ENCODE data around the gene SCGB1C2. TPM values are rescaled to one million over a fixed set of nuclear protein-coding genes. Genes with fewer than 3 reads are reported as not detected.
"Not testable (repeated sequence)": the region's sequence is repeated elsewhere in the genome, so short reads cannot be mapped to it uniquely, and the experiment has no call there.

Gene SCGB1C2
- not detected in 2 replicates for polyA plus RNA-seq (2014; cell fraction: cytosol; rRNA removed)
- polyA plus RNA-seq (2014; cell fraction: nucleus; rRNA removed) = not detected in 2 replicates

DNA sequence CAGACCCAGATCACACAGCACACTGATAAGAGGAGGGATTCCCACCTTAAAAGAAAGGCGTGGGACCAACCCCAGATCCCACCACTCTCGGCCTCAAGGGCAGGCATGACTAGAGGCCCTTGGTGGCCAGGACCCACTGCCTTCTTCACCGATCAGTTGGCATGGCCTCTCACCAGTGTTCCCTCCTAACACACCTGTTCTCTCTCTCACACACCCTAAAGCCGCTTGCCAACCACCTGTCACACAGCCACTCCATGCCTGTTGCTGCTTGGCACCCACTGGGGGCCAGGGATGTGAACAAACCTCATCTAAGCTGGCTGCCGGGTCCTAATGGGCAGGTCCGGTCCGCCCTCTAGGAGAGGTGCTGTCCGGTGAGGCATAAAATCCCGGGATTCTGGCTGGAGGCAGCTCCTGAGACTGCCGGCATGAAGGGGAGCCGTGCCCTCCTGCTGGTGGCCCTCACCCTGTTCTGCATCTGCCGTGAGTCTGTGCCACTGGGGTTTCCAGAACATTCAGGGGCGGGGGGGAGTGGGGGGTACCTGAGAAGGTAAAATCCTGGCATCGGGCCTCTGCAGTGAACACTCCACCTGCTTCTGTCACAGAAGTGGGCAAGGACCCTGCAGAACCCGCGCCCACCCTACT, at the start of gene SCGB1C2:
Gene SCGB1C2 (plus strand): TSS at position 404 of the 642 bp plus-strand sequence. CDS start 22 bp downstream, at position 426.
- not testable (repeated sequence) for DNase-seq (ENCODE audit: low spot score)

DNA sequence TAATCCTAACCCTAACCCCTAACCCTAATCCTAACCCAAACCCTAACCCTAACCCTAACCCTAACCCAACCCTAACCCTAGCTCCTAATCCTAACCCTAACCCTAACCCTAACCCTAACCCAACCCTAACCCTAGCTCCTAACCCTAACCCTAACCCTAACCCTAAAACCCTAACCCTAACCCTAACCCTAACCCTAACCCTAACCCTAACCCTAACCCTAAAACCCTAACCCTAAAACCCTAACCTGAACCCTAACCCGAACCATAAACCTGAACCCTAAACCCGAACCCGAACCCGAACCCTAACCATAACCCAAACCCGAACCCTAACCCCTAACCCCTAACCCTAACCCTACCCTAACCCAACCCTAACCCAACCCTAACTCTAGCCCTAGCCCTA, 24.3 kb upstream of the SCGB1C2 start:
- peak; percentile 1 for DNase-seq (ENCODE audit: low spot score)

DNA sequence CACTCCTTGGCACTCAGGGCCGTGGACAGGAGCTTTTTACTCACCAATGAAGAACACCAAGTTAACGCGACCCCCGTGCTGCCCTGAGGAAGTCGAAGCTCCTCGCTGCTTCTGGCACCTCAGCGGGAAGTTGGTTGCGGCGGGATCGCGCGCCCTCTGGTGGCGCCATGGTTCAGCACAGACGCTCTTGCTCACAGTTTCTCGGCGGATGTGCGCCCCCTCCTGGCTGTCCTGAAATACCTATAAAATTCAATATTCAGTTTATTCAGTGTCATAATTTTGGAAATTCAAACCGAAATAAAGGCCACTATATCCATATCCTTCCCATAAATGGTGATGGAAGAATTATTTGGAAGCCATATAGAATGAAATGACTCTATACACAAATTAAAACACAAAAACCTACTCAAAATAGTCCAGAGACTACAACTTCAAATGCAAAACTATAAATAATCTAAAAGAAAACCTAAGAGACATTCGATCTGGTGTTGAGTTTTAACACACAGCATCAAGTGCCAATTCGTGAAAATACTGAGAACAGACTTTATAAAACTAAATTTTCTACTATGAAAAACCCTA, 18.9 kb upstream of the SCGB1C2 start:
- DNase-seq (ENCODE audit: low spot score) = peak; percentile 1

DNA sequence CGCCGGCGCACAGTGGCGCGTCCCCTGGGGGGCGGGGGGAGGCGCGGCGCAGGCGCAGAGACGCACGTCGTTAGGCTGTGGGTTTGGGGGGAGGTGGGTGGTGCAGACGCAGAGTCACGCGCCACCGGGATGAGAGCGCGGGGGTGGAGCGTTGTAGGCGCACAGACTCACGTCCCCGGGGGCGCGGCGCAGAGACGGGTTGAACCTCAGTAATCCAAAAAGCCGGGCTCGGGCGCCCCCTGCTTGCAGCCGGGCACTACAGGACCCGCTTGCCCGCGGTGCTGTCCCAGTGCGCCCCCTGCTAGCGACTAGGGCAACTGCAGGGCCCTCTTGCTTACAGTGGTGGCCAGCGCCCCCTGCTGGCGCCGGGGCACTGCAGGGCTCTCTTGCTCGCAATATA, 3.4 kb upstream of the SCGB1C2 start:
- DNase-seq (ENCODE audit: low spot score) = peak; percentile 97

DNA sequence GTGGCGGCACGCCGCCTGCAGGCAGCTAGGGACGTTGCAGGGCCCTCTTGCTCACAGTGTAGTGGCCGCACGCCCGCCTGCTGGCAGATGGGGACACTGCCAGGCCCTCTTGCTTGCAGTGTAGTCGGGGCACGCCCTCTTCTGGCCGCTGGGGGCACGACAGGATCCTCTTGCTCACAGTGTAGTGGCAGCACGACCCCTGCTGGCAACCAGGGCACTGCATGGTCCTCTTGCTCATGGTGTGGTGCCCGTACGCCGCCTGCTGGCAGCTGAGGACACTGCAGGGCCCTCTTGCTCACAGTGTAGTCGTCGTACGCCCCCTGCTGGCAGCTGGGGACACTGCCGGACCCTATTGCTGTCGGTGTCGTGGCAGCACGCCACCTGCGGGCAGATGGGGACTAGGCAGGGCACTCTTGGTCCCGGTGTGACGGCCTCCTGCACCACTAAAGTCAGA, 3.0 kb upstream of the SCGB1C2 start:
- DNase-seq (ENCODE audit: low spot score) = not testable (repeated sequence)

DNA sequence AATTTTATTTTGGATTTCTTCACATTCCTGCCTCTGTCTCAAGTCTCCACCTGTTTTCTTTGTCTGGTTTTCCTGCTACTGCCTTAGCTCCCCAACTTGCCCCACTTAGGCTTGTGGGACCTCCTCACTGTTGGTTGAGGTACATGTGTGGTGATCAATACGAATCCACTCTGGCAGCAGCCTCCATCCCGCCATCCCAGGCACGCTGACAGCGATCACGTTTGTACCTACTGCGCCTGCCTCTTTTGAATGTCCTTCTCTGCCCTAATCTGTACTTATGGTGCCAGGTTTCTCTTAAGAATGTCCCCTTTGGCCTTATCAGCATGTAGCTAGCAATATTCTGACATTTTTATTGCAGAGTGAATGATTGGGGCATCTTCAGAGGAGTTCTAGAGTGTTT, 2.3 kb upstream of the SCGB1C2 start:
- DNase-seq (ENCODE audit: low spot score) = not testable (repeated sequence)

DNA sequence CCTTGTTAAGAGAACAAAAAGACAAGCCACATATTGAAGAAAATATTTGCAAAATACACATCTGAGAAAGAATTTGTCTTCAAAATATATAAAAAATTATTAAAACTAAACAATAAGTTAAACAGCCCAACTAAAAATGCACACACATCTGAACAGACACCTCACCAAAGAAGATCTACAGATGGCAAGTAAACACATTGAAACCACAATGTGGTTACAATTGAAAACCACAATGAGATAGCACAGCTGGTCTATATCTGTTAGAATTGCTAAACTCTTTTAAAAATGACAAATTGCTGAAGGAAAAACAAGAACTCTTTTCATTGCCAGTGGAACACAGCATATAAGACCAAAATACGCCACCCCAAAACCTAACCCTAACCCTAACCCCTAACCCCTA, 1.5 kb upstream of the SCGB1C2 start:
- DNase-seq (ENCODE audit: low spot score) = not testable (repeated sequence)

DNA sequence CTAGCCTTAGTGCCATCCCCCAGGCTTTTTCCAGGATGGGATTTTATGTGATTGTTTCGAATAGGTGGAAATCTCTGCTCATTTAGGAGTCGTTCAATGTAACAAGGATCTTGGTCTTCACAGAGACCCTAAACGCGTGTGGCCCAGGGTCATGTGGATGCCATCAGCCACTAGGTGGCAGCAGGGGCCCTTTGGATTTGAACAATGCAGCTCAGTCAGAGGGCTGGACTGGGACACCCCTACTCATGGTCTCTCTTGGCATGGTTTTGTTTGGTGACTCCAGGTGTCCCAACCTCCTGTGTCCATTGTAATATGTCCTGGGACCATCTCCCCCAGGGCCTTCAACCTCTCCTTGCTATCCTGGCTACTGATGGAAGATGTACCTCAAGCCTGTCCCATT, 838 bp upstream of the SCGB1C2 start:
- DNase-seq (ENCODE audit: low spot score) = not testable (repeated sequence)

DNA sequence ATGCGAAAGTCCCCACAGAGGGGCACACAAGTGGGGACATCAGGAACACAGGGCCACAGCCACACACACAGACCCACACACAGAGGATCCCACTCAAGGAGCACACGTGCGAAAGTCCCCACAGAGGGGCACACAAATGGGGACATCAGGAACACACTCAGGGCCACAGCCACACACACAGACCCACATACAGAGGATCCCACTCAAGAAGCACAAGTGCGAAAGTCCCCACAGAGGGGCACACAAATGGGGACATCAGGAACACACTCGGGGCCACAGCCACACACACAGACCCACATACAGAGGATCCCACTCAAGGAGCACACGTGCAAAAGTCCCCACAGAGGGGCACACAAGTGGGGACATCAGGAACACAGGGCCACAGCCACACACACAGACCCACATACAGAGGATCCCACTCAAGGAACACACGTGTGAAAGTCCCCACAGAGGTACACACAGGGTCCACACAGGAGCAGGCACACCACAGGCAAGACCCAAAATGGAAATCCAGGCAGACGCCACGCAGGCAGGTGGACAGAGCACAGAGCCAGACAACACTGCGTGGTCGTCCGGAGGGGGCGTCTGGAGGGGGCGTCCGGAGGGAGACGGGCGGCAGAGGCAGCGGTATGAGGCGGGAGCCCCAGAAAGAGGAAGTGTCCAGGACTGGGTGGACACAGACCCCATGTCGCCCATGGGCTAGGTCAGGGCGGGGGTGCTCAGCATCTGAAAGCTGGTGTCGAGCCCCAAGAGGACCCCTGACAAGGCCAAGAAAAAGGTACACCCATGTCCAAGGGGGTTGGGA, 2.2 kb downstream of the SCGB1C2 start:
- DNase-seq (ENCODE audit: low spot score) = not testable (repeated sequence)

DNA sequence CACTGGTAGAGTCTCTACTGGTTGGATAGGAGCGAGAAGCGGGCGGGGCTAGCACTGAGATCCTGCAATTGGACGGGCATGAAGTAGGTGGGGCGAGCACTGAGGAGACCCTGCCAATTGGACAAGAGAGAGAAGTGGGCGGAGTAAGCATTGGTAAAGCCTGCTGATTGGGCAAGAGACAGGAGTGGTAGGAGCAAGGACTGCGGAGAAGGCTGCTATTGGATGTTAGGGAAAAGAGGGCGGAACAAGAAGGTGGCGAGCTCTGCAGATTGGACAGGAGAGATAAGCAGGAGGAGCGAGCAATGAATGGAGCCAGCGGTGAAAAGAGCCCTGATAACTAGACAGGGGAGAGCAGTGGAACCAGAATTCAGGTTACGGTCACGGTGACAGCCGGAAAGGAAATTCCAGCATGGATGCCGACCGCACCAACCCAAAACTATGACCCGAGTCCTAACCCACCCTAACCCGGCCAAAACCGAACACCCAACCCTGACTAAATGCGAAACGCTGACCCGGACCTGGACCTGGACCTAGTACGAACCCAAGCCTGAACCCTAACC, 4.8 kb downstream of the SCGB1C2 start:
- DNase-seq (ENCODE audit: low spot score) = peak; percentile 43

DNA sequence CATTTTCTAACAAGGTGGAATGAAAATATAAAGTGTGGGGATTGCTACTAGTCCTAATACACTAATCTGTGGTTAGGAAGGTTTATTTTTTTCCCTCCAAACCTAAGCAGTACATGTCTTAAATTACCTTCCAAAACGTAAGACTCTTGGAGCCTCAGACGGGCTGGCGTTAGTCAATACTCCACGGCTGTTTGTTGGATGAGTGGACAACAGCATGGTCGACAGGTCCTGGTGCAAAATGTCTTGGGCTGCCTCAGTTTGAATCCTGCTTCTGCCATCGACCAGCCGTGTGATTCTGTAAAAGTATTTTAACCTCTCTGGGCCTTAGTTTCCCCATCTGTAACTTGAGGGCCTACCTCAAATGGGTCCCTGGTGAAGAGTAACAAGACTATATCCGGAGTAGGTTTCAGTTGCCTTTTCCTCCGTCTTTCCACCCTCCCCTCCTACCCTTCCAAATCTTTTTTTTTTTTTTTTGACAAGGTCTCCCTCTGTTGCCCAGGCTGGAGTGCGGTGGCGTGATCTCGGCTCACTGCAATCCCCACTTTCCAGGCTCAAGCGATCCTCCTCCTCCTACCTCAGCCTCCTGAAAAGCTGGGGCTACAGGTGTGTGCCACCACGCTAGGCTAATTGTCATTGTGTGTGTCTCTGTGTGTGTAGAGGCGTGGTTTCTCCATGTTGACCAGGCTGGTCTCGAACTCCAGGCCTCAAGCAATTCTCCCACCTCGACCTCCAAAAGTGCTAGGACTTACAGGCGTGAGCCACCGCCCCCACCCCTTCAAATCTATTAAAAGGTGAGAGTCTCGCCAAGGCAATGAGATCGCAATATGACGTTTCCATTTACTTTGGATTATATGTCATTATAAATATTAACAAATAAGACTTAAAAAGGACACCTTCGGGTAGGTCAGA, 5.8 kb downstream of the SCGB1C2 start:
- no peak for DNase-seq (ENCODE audit: low spot score)

DNA sequence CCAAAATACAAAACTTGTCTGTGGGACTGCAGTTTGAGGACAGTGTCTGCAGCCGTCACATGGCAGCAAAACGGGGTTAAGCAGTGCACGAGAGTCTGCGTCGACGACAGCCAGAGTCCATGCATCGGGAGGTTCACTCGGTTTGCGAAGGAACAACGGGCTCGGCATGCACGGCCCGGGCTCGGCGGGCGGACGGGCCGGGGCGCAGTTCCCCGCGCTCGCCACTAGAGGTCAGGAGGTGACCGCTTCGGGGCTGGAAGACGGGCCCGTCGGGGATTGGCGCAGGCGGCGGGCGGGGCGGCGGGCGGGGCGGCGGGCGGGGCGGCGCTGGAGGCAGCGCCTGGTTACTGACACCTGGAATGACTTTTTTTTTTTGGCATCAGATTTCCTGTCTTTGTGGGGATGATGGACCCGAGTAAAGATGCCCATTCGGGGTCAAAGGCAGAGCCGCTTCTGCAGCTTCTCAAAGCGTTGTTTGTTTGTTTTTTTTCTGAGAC, 6.5 kb downstream of the SCGB1C2 start:
- peak; percentile 81 for DNase-seq (ENCODE audit: low spot score)

DNA sequence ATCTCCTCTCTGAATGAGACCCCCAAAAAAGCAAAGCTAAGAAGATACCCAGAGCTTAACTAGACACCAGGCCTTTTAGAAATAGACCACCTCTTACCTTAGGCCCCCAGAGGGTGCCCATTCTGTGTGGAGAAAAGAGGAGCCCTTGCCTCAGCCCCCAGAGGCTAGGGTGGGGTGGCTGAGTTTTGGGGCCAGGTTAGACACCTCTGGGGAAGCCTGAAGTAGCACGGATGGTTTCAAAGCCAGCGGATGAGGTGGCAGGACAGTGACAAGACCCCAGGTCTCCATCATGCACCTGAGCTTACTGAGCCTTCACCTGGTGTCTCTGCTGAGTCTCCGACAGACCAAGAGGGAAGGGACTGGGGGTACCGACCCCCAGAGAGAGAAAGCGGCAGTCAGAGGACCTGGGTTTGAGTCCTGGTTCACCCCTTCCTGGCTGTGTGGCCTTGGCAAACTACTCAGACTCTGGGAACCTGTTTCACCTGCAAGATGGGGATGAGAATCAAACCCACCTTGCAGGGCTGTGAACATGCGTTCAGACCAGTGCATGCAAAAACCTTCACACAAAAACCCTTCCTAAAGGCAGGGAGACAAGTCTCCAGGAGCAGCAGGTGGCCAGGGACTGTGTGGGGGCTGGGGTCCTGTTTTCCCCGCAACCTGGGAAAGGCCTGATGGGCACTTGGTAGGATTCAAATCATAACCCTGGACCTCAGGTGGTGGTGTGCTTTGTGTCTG, 7.7 kb downstream of the SCGB1C2 start:
- no peak for DNase-seq (ENCODE audit: low spot score)

DNA sequence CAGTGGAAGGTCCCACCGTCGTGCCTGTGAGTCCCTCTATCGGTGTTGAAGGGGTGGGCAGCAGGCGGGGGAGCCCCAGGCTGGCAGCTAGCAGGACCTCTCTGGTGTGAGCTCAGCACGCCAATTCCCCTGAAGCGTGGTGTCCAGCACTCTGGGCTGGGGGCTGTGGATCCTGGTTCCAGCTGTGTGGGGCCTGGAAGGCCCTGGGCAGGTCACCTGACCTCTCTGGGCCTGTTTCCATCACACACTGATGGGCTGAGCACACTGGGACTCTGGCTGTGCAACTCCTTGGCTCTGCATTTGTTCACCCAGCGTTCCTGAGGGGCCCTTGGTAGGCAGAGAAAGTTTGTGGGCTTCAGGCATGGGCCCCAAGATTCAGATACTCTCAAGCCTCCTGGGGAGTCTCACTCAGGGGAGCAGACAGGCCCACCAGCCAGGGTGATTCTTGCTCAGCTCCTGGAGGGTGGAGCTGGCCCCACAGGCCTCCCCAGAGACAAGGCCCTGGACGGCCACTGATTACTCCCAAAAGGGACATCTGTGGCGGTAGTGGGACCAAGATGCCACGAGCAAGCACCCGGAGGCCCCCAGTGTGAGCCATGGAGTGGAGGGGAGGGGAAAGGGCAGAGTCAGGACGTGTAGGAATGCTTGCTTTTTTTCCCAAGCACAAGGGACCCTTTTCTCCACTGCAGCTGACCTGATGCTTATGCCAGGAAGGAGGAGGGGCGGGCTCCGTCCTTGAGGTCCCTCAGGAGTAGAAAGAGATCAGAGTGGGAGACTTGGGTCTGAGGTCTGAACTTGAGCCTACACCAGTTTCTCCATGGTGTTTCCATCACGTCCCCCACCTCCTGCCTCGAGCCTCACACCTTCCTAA, 8.5 kb downstream of the SCGB1C2 start:
- DNase-seq (ENCODE audit: low spot score) = no peak

DNA sequence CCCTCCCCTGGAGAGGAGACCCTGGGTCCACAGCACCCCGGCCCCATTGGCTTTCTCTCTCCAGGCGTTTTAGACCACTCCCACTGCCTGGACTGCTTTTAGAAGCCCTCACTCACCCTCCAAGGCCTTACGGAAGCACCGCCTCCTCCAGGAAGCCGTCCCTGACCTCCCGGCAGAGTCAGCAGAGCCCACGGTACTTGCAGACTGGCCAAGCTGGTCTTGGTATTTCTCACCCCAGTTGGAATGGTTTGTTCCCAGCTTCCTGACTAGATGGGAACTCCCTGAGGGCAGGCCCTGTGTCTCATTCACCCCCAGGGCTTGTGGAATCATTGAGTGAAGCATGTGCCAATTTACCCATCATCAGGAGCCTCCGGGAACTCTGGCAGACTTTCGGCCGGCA, 9.2 kb downstream of the SCGB1C2 start:
- DNase-seq (ENCODE audit: low spot score) = no peak

DNA sequence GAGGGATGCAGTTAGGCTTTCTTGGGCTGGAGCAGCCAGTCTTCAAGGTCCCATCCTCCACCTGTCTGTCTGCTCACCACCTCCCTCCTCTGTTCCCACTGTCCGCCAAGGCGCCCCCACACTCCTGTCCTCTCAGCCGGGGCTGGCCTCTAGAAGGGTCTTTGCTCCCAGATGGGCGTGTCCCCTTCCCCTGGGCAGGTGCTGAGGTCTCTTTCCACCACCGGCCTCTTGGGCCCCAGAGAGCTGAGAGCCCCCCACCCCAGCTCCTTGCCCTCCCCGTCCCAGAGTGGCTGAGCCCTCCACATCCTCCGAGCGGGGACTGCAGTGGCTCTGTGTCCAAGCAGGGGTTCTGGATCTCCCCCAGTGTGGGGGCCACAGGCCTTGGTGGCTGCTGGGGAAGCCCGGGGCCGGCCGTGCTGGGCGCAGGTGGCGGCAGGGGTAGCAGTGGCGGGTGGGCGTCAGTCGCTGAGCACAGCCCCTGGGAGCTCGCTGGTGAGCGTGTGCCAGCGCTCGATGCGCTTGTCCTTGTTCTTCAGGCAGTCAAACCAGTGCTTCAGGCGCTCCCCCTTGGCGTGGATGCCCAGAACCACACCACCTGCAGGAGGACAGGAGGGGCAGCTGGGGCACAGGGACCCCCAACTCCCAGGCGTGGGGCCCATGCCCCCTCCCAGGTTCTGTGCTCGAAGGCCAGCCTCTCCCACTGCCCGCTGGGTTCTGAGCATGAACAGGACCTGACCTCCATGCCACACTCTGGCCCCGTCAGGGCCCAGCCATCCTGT, 9.8 kb downstream of the SCGB1C2 start:
- DNase-seq (ENCODE audit: low spot score) = no peak

DNA sequence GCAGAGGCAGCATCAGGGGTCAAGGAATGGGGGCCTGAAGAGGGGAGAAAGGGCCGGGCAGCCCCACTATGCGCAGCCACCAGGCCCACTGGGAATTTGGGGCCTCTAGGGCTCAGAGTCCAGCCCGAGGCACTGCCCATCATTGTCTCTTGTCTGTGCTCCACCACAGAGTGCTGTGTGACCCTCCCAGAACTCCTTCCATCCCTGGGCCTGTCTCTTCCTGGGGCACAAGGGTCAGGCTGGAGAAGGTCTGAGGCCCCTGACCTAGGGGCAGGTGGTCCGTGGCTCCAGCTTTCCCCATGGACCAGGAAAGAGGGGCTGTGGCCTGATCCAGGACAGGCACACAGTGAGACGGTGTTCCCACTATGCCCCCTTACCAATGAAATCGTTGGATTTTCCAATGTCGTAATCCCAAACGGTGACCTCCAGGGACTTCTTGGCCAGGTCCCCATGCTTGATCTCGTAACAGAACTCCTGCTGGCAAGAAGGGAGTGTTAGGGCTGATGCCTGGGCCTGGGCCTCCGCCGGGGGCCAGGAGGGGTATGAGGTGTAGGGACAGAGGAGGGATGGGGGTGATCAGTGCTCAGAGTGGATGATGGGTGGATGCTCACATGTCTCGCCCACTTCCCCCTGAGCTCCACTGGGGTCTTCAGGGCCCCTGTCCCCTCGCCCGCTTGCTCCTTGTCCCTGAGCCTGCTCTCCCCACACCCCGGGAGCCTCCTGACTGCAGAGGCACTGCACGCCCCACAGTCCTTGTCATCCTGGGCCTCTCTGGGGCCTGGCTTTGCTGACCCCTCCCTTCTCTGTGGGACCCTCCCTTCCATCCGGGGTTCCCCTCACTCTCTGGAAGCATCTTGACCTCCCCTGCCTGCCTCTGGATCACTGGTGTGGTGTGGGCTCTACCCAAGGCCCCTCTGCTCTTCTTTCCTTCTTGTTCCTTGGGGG, 10.7 kb downstream of the SCGB1C2 start:
- no peak for DNase-seq (ENCODE audit: low spot score)

Data from SK-N-DZ (cell line).